ENCODE data around the gene XYLT2.

The XYLT2 gene

GRCh38 chr17:50319306-50320004 lies 26.5 kb upstream of the XYLT2 start:
- DNase-seq: no peak

GRCh38 chr17:50322271-50322670 lies 23.7 kb upstream of the XYLT2 start:
- DNase-seq: no peak

GRCh38 chr17:50323060-50323459 lies 22.9 kb upstream of the XYLT2 start:
- no peak for DNase-seq

GRCh38 chr17:50325906-50326305 lies 20.0 kb upstream of the XYLT2 start:
- no peak for DNase-seq

- DNase-seq: no peak
Measured at GRCh38 chr17:50326831-50327364, 19.0 kb upstream of the XYLT2 start.

- DNase-seq: no peak
Measured at GRCh38 chr17:50328363-50329325, 17.3 kb upstream of the XYLT2 start.

- DNase-seq: no peak
Measured at GRCh38 chr17:50329716-50330115, 16.2 kb upstream of the XYLT2 start.

- no peak for DNase-seq
Measured at GRCh38 chr17:50330151-50330775, 15.7 kb upstream of the XYLT2 start.

GRCh38 chr17:50331085-50331791 lies 14.7 kb upstream of the XYLT2 start:
- peak; percentile 78 for DNase-seq

- DNase-seq: no peak
Measured at GRCh38 chr17:50332196-50332595, 13.7 kb upstream of the XYLT2 start.

GRCh38 chr17:50333291-50334057 lies 12.5 kb upstream of the XYLT2 start:
- peak; percentile 18 for DNase-seq

- no peak for DNase-seq
Measured at GRCh38 chr17:50337956-50338355, 8.0 kb upstream of the XYLT2 start.

- no peak for DNase-seq
Measured at GRCh38 chr17:50338645-50339044, 7.3 kb upstream of the XYLT2 start.

- DNase-seq: no peak
Measured at GRCh38 chr17:50339381-50339780, 6.5 kb upstream of the XYLT2 start.

- DNase-seq: no peak
Measured at GRCh38 chr17:50344731-50345365, 1.1 kb upstream of the XYLT2 start.

GRCh38 chr17:50346313-50347116 lies 589 bp downstream of the XYLT2 start:
- no peak for DNase-seq

- DNase-seq: no peak
Measured at GRCh38 chr17:50347117-50347893, 1.4 kb downstream of the XYLT2 start.

GRCh38 chr17:50347894-50348291 lies 2.0 kb downstream of the XYLT2 start:
- no peak for DNase-seq

GRCh38 chr17:50348522-50349242 lies 2.8 kb downstream of the XYLT2 start:
- peak; percentile 43 for DNase-seq
